Body of pancreas (tissue), 4 donors: ENCODE results near the gene MACF1.

Experiments used
- CTCF ChIP-seq, 7 experiments: fragments of 450-650 bp in 4 of 7; fragments of 200-600 bp in 3 of 7; sonication (generic) in 3 of 7; IDR thresholded peaks; one replicate each; pipeline ENCODE4 v1.5.1; 2016 to 2019; ENCODE audit warnings: antibody characterized with exemption in 7 of 7
- POLR2A ChIP-seq, 3 donors: fragments of 450-650 bp; IDR thresholded peaks; one replicate each; pipeline ENCODE4 v1.6.1; 2016; ENCODE audit warnings: antibody characterized with exemption in 3 of 3, mild to moderate bottlenecking in 2 of 3

- TF ChIP-seq CTCF (IDR thresholded peaks at IDR 0.05): no peak
- TF ChIP-seq POLR2A (IDR thresholded peaks at IDR 0.05): no peak
Observed at GRCh38 chr1:39292401-39292800, 87.9 kb downstream of the MACF1 start.
